ENCODE data around the gene CERS4.
"Not testable (repeated sequence)": the region's sequence is repeated elsewhere in the genome, so short reads cannot be mapped to it uniquely, and the experiment has no call there.

The CERS4 gene

DNA sequence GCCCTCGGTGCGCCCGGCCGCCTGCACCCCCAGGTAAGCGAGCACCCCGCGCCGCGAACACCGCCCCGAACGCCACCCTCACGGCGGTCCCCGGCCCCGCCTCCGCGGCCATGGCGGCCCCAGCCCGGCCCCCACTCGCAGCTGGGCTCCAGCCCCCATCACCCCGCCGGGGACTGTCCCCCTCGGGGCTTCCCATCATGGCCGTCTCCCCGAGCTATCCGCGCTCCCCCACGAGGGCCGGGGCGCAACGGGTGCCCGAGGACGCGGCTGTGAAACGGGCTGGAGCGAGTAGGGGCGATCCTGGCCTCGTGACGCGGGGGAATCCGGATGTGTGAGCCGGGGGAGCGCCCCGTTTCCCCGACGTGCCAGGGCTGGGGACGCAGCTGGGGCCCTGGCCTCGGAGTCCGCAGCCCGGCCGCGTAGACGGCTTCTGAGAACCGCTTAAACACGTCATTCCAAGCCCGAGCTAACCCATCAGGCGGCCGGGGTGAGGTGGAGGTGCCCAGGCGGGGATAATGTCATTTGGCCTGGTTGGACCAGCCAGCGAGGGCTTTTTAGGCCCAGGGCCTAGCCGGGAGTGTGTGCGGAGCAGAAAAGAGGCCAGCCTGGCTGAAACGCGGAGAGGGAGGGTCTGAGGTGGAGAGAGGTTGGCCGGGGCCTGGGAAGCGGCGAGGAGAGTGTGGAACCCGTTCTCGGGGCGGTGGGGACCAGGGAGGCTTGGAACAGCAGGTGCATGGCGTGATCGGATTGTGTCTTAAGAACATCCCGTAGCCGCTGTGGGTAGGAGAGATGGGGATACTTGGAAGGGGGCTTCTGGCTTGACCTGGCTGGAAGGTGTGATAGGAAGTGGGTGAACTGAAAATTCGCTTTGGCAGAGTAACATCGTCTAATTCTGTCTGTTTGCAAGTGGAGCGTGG is 550 bp downstream of the CERS4 start:
- peak; percentile 49 to 60 for DNase-seq (ENCODE audit: low read depth in 2 of 2, low spot score in 1 of 2)

DNA sequence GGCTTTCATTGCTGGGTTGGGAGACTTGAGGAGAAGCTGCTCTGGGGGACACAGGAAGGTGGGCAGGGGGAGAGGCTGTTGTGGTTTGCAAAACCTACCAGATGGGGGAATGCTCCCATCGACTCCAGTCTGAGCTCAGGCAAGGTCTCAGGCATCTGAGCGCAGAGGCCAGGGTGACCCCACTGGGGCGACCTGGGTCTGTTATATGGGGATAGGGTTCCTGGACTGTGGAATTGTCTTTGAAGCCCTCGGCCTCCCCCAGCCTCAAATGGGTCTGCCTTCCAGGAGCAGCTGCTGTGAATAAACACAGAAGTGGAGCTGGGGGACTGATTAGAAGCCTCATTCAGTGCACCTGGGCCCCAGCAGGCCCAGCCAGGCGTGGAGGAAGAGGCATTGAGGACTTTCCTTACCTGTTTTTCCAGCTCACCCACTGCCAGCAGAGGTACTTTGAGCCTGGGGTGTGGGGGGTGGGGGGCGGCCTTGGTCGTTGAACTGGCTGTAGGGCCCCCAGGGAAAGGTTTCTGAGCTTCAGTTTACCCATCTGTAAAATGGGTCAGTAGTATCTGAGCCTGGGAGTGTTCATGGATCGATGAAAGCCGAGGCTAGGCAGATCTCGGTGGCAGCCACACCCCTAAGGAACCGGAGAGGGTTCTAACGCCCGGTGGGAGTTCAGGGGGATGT is 1.4 kb downstream of the CERS4 start:
- DNase-seq (ENCODE audit: low read depth in 2 of 2, low spot score in 1 of 2), result no peak

DNA sequence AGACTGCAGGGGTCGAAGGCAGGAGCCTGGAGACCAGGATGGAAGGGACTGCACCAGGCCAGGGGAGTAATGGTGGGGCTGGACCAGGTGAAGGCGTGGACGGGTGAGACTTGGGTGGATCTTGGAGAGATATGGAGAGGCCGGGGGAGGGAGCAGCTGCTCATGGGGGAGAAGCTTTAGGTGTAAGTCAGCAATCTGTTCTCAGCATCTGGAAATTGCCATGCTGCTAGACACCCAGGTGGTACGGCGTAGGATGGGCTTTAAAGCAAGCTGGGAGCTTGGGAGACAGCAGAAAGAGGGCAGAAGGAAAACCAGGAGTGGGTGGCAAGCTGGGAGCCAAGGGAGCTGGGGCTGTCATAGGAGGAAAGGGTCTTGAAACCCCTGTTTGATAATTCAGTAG is 3.0 kb downstream of the CERS4 start:
- DNase-seq (ENCODE audit: low read depth in 2 of 2, low spot score in 1 of 2), result no peak

DNA sequence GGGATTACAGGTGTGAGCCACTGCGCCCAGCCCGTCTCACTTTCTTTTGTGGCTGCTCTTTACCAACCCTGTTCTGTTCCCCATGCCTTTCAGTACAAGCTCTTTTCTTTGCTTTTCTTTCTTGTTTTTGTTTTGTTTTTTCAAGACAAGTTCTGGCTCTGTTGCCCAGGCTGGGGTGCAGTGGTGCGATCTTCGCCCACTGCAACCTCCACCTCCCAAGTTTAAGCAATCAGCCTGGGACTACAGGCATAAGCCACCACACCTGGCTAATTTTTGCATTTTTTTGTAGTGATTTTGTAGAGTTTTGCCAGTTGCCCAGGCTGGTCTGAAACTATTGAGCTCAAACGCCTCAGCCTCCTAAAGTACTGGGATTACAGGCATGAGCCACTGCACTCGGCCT is 3.7 kb downstream of the CERS4 start:
- no peak for DNase-seq (ENCODE audit: low read depth in 2 of 2, low spot score in 1 of 2)

DNA sequence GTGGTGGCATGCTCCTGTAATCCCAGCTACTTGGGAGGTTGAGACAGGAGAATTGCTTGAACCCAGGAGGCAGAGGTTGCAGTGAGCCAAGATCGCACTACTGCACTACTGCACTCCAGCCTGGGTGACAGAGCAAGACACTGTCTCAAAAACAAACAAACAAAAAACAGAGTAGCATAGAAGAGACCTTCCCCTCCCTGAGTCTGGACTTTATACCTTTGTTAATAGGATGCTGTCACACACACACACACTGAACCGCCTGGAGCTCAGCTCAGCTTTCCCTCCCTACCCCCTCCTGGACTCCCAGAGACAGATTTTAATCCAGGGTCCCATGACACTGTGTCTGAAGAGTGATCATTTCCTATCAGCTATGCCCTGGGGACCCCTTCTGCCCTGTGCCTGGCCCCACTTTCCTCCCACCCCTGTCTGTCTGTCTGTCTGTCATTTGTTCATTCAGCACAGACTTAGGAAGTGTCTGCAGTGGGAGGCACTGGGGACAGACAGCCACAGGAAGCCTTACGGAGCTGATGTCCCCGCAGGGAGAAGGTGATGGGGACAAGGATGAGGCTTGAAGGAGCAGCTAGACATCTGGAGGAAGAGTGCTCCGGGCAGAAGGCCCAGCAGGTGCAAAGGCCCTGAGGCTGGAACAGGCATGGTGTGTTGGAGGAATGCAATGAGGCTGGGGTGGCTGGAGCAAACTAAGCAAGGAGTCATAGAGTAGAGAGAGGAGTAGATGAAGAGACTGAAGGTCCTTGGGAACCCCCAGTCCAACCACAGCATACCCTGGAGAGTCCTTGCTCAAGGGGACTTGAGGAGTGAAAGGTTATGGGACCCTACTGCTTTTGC is 4.9 kb downstream of the CERS4 start:
- no peak for DNase-seq (ENCODE audit: low read depth in 2 of 2, low spot score in 1 of 2)

DNA sequence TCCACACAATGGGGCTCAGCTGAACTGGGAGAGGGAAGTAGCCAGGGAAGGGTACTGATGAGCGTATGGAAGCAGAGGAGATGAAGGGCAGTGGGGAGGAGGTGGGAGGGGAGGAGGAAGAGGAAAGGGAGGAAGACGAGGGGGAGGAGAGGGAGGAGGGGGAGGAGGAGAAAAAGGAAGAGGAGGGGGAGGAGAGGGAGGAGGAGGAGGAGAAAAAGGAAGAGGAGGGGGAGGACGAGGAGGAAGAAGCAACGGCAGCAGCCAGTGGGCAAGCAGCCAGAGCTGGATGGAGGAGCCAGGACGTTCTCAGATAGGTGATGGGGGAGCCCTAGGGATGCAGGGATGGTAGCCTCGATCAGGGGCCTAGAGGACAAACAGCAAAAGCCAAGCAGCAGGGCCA is 5.6 kb downstream of the CERS4 start:
- DNase-seq (ENCODE audit: low read depth in 2 of 2, low spot score in 1 of 2), result no peak

DNA sequence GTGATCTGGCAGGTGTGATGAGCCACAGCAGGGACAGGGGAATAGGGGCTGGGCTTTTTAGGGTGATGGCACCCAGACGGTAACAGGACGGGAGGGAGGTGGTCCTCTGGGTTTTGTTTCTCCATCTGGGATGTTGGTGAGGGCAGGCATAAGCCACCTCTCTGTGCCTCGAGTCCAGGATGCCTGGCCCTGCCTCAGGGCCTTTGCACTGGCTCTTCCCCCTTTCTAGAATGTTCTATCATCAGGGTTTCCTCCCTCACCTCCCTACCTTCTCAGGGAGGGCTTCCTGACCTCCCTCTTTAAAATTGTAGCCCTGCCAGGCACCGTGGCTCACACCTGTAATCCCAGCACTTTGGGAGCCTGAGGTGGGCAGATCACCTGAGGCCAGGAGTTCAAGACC is 6.6 kb downstream of the CERS4 start:
- no peak for DNase-seq (ENCODE audit: low read depth in 2 of 2, low spot score in 1 of 2)

DNA sequence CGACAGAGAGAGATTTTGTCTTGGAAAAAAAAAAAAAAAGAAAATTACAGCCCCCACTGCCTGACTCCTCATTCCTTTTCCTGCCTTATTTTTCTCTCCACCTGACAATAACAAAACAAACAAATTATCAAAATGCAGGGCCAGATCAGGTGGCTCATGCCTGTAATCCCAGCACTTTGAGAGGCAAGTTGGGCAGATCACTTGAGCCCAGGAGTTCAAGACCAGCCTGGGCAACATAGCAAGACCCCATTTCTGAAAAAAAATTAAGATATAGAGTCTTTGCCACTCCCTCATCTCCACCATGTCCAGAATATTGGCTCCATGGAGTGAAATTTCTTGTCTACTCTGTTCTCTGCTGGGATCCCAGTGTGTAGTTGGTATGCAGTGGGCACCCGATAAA is 7.2 kb downstream of the CERS4 start:
- DNase-seq (ENCODE audit: low read depth in 2 of 2, low spot score in 1 of 2), result no peak

DNA sequence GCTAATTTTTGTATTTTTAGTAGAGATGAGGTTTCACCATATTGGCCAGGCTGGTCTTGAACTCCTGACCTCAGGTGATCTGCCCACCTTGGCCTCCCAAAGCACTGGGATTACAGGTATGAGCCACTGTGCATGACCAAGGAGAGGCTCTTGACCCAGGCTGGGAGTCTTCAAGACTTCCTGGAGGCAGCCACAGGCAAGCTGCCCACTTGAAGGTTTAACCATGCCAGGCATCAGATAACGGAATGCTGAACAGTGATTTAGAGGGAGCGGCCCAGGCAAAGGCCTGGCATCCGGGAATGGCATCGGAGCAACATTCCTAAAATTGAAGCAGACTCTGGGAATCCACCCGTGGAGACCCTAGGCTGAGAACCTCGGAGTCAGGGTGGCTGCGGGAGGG is 9.0 kb downstream of the CERS4 start:
- not testable (repeated sequence) for DNase-seq (ENCODE audit: low read depth in 2 of 2, low spot score in 1 of 2)

DNA sequence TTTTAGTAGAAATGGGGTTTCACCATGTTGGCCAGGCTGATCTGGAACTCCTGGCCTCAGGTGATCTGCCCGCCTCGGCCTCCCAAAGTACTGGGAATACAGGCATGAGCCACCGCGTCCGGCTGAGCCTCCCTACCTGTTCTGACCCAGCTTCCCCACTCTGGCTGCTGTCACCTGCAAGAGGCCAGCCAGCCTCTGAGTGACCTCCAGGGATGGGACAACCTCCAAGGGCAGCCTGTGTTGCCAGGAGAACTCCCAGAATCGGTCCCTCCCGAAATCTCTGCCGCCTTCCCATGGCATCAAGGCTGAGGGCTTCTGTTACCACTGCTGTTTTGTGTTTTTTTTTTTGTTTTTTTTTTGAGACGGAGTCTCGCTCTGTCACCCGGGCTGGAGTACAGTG is 11.3 kb downstream of the CERS4 start:
- DNase-seq (ENCODE audit: low read depth in 2 of 2, low spot score in 1 of 2), result no peak

DNA sequence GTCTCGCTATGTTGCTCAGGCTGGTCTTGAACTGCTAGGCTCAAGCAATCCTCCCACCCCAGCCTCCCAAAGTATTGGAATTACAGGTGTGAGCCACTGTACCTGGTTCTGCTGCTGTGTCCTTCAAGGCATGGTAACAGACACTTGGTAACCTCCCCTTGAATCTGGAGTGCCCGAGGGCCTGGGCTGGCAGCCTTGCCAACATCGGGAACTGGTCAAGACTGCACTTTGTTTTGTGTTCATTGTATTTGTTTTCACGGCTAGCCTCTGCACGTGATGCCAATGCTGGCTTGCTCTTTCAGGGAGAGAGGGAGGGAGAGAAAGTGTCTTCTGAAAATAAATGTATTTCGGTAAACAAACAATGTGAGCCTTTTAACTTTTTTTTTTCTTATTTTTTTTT is 12.0 kb downstream of the CERS4 start:
- no peak for DNase-seq (ENCODE audit: low read depth in 2 of 2, low spot score in 1 of 2)

DNA sequence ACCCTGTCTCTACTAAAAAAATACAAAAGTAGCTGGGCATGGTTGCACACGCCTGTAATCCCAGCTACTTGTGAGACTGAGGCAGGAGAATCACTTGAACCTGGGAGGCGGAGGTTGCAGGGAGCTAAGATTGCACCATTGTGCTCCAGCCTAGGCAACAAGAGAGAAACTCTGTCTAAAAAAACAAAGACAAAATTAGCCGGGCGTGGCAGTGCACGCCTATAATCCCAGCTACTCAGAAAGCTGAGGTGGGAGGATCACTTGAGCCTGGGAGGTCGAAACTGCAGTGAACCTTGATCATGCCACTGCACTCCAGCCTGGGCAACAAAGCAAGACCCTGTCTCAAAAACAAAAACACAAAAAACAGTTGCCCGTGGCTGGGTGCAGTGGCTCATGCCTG is 14.3 kb downstream of the CERS4 start:
- DNase-seq (ENCODE audit: low read depth in 2 of 2, low spot score in 1 of 2), result not testable (repeated sequence)

DNA sequence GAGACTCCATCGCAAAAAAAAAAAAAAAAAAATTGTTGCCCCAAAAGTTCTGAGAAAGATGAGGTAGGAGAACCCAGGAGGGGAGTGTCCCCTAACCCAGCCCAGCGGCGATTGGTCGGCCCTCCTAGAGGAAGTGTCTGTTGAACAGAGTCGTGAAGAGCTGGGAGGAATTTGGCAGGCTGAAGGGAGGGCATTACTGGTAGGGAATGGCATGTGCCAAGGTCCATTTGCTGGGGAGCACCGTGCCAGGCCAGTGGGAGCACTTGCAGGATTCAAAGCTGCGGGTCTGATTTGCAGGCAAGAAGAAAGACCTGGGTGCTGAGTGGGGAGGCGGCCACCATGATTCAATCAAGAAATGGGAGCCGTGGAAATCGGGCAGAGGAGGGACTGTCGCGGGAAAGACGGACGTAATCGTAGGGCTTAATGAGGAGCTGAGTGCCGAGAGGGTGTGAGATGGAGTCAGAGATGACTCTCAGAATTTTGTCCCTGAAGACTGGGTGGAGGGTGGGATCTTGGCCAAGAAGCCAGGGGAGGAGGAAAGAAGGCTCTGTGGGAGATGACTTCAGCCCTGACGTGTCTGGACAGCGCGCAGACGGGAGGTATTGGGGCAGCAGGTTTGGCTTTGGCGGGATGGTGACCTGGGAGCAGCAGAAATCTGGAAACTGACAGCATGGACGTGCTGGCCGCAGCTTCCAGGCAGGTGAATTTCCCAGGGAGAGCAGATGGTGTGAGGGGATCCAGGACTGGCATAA is 15.4 kb downstream of the CERS4 start:
- DNase-seq (ENCODE audit: low read depth in 2 of 2, low spot score in 1 of 2), result no peak

DNA sequence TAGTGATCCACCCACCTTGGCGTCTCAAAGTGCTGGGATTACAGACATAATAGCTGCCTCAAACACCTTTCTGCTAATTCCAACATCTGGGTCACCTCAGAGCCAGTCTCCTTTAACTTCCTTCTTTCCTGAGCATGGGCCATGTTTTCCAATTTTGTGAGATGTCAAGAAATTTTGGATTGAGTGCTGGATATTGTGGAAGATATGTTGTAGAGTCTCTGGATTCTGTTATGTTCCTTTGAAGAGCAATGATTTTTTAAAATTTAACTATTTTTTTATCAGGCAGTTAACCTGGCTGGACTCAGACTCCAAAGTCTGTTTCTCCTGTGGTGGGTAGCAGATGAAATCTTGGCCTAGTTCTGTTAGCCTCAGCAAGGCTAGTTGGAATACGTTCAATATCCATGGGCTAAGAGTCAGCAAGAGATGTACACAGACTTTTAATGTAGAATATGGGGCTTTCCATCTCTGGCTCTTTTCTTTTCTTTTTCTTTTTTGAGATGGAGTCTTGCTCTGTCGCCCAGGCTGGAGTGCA is 22.0 kb downstream of the CERS4 start:
- DNase-seq (ENCODE audit: low read depth in 2 of 2, low spot score in 1 of 2), result no peak

DNA sequence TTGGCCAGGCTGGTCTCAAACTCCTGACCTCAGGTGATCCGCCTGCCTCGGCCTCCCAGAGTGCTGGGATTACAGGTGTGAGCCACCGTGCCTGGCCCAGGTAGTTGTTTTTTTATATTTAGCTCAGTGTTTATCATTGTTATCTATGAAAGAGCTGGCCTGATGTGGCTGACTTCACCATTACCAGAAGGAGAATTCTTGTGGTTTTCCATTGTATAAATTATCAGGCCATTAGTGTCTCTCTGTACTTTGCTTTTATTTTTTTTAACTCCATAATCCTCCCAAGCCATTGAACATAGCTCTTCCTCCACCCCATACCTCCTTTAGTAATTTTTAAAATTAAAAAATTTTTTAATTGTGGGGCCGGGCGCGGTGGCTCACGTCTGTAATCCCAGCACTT is 24.2 kb downstream of the CERS4 start:
- no peak for DNase-seq (ENCODE audit: low read depth in 2 of 2, low spot score in 1 of 2)

DNA sequence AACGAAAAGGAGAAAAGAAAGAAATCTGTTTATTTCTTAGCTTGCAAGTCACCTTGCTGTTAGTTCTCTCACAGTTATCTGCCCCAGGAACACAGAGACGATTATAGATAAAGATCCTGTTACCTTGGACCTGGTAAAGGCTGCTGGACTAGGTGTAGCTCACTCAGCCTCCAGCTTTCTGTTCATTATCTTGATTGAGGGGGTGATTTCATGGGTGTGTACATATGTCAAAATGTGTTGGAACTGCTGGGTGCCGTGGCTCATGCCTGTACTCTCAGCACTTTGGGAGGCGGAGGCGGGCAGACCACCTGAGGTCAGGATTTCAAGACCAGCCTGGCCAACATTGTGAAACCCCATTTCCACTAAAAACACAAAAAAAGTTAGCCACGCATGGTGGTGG is 27.9 kb downstream of the CERS4 start:
- DNase-seq (ENCODE audit: low read depth in 2 of 2, low spot score in 1 of 2), result no peak

DNA sequence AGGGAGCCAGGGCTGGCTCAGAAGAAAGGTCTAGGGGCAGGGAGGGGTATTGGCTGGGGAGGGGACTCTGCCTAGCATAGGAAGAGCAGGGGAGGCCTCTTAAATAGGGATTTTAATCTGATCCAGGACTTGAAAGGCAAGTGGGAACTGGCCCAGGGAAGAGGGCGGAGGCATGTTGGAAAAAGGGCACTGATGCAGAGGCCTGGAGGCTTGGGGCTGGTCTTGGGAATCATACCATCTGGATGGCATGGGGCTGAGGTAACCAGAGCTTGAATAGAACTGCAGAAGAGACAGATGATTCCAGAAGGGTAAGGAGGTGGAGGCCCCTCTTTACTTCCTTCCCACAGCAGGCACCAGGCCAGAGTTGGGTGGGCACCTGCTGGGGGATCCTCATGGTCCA is 29.1 kb downstream of the CERS4 start:
- DNase-seq (ENCODE audit: low read depth in 2 of 2, low spot score in 1 of 2), result no peak

DNA sequence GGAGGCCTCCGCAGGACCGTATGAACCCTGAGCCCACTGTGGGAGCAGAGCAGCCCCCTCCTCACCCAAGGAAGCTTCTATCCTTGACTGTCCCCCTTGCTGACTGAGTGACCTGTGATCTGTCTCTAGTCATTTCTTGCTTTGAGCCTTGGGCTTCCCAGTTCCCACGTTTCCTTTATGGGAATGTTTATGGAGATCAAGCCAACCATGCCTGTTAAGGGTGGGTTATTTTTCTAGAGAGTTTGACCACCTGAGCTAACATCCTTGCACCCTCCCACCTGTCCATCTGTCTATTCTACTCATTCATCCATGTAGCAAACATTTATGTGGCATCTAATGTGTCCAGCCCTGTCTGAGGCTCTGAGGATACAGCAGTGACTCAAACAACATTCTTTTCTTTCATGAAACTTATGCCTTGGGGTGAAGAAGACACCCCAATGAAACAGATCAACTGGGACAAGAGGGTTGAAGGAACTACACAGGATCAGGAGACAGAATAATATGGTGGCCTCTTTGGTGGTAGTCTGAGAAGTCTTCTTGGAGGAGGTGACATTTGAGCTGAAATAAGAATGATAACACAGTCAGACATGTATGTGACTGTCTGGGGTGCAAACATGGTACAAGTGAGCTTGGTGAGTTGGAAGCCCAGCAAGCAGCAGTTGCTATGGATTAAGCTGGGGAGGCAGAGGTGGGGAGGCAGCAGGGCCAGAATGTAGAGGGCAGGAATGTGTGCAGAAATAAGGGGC is 30.5 kb downstream of the CERS4 start:
- no peak for DNase-seq (ENCODE audit: low read depth in 2 of 2, low spot score in 1 of 2)

DNA sequence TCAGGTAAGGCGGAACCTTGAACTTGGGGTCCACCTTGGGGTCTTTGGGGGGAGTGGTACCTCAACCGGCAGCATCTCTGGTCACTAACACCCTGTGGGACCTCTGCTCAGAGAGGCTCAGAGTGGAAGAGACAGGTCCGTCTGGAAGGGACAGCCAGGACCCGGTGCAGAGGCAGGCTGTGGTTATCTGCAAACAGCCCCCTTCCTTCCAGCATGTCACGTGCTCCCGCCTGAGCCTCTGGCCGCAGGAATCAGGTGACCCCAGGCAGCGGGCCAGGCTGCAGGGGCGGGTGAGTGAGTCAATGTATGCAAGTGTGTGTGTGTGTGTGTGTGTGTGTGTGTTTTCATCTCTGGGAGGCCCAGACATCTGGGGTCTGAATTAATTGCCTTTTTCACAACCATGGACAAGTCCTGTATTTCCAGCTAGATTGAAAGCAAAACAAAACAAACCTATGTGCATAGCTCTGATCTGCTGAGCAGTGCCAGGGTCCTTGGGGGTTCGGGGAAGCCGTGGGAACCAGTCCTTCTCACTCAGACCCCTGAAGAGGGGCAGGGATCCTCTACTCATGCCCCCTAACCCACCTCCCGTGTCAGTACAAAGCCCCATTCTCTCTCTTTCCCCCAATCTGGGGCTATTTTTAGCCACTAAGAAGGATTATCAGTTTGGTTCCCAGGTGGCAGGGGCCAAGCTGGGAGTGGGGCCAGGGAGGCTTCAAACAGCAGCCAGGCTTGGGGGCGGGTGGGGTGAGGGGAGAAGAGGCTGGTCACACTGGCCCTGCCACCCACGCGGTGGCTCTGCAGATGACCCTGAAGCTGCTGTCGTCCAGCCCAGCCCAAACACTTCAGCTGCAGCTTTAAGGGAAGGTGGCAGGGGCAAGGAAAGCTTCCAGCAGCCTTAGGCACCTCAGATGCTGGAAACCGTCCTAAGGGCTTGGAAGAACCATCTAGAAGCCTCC is 31.4 kb downstream of the CERS4 start:
- DNase-seq (ENCODE audit: low read depth in 2 of 2, low spot score in 1 of 2), result peak; percentile 20 to 29
